Liver (tissue), 9 donors: Measurements from ENCODE around the gene DRD4. TPM values are rescaled to one million over a fixed set of nuclear protein-coding genes. Genes with fewer than 3 reads are reported as not detected.

Source experiments
- DNase-seq: peaks from one replicate; pipeline ENCODE4 v3.0.0-alpha.2; 2017; ENCODE audit warnings: low spot score
- H3K27ac ChIP-seq, 2 donors: one replicate each; pipeline ENCODE4 v1.7.0; 2013; ENCODE audit warnings: inconsistent platforms in 2 of 2, low read length in 2 of 2, control low read depth in 1 of 2, low read depth in 1 of 2, mild to moderate bottlenecking in 1 of 2
- H3K27me3 ChIP-seq, 4 donors: one replicate each; pipeline versions ENCODE4 v1.6.1 to v1.7.0; 2013; ENCODE audit warnings: low read length in 3 of 4, inconsistent platforms in 1 of 4, mild to moderate bottlenecking in 1 of 4, moderate library complexity in 1 of 4; ENCODE audit not compliant: control insufficient read depth in 4 of 4, insufficient read depth in 4 of 4
- H3K36me3 ChIP-seq, 4 donors: one replicate each; pipeline versions ENCODE4 v1.6.1 to v1.7.0; 2013; ENCODE audit warnings: low read length in 3 of 4, mild to moderate bottlenecking in 3 of 4, low read depth in 1 of 4, moderate library complexity in 1 of 4; ENCODE audit not compliant: control insufficient read depth in 4 of 4, insufficient read depth in 3 of 4
- H3K4me1 ChIP-seq, 4 donors: one replicate each; pipeline versions ENCODE4 v1.6.1 to v1.7.0; 2013; ENCODE audit warnings: low read length in 3 of 4, mild to moderate bottlenecking in 3 of 4, moderate library complexity in 1 of 4; ENCODE audit not compliant: control insufficient read depth in 4 of 4, insufficient read depth in 4 of 4
- H3K4me3 ChIP-seq, 3 donors: one replicate each; pipeline versions ENCODE4 v1.6.1 to v1.7.0; 2013; ENCODE audit warnings: low read length in 3 of 3, control low read depth in 1 of 3, low read depth in 1 of 3, mild to moderate bottlenecking in 1 of 3
- H3K9ac ChIP-seq, 2 donors: one replicate each; pipeline ENCODE4 v1.7.0; 2013; ENCODE audit warnings: low read length in 2 of 2, mild to moderate bottlenecking in 2 of 2, moderate library complexity in 2 of 2, control low read depth in 1 of 2, low read depth in 1 of 2
- H3K9me3 ChIP-seq, 4 donors: one replicate each; pipeline versions ENCODE4 v1.6.1 to v1.7.0; 2013; ENCODE audit warnings: low read length in 3 of 4; ENCODE audit not compliant: control insufficient read depth in 4 of 4
- CTCF ChIP-seq: fragments of 150-350 bp; IDR thresholded peaks from 2 replicates; pipeline ENCODE4 v1.5.1; 2017; ENCODE audit warnings: improper control_type of control experiment, low read depth, low read length; ENCODE audit not compliant: missing input control
- EGR1 ChIP-seq, 2 donors: IDR thresholded peaks; 2 replicates each; pipeline ENCODE4 v1.6.1; 2016 to 2018; ENCODE audit warnings: antibody characterized with exemption in 2 of 2, low read depth in 2 of 2
- FOXA1 ChIP-seq: IDR thresholded peaks from 2 replicates; pipeline ENCODE4 v1.6.1; 2016; ENCODE audit warnings: antibody characterized with exemption
- FOXA2 ChIP-seq: IDR thresholded peaks from 2 replicates; pipeline ENCODE4 v1.6.1; 2016; ENCODE audit warnings: antibody characterized with exemption
- GABPA ChIP-seq, 2 donors: IDR thresholded peaks in 1 of 2; conservative IDR thresholded peaks in 1 of 2; 2 replicates each; pipeline ENCODE4 v1.6.1; 2016; ENCODE audit warnings: antibody characterized with exemption in 2 of 2, mild to moderate bottlenecking in 1 of 2, moderate library complexity in 1 of 2
- HNF4A ChIP-seq, 2 donors: conservative IDR thresholded peaks; 2 replicates each; pipeline ENCODE4 v1.6.1; 2016; ENCODE audit warnings: antibody characterized with exemption in 2 of 2, mild to moderate bottlenecking in 2 of 2
- HNF4G ChIP-seq: IDR thresholded peaks from 2 replicates; pipeline ENCODE4 v1.6.1; 2016; ENCODE audit warnings: antibody characterized with exemption
- JUND ChIP-seq, 2 donors: IDR thresholded peaks; 2 replicates each; pipeline ENCODE4 v1.6.1; 2016; ENCODE audit warnings: antibody characterized with exemption in 2 of 2
- NR2F2 ChIP-seq: IDR thresholded peaks from 2 replicates; pipeline ENCODE4 v1.6.1; 2016; ENCODE audit warnings: antibody characterized with exemption
- RAD21 ChIP-seq, 2 donors: IDR thresholded peaks; 2 replicates each; pipeline ENCODE4 v1.6.1; 2016; ENCODE audit warnings: antibody characterized with exemption in 2 of 2, mild to moderate bottlenecking in 2 of 2
- REST ChIP-seq: IDR thresholded peaks from 2 replicates; pipeline ENCODE4 v1.6.1; 2016; ENCODE audit warnings: antibody characterized with exemption, mild to moderate bottlenecking
- RXRA ChIP-seq, 2 donors: IDR thresholded peaks; 2 replicates each; pipeline ENCODE4 v1.6.1; 2017 to 2018; ENCODE audit warnings: antibody characterized with exemption in 2 of 2, mild to moderate bottlenecking in 1 of 2
- SP1 ChIP-seq: IDR thresholded peaks from 2 replicates; pipeline ENCODE4 v1.6.1; 2018; ENCODE audit warnings: antibody characterized with exemption, mild to moderate bottlenecking
- TAF1 ChIP-seq: conservative IDR thresholded peaks from 2 replicates; pipeline ENCODE4 v1.6.1; 2016; ENCODE audit warnings: antibody characterized with exemption, mild to moderate bottlenecking
- YY1 ChIP-seq: IDR thresholded peaks from 2 replicates; pipeline ENCODE4 v1.6.1; 2016; ENCODE audit warnings: antibody characterized with exemption, mild to moderate bottlenecking
- ZBTB33 ChIP-seq: IDR thresholded peaks from 2 replicates; pipeline ENCODE4 v1.6.1; 2016; ENCODE audit warnings: antibody characterized with exemption
- WGBS: extraction: QIAGEN DNeasy Blood & Tissue Kit; methylation state at CpG from one replicate; pipeline ENCODE4 v1.1.7; 2013; 5-methylcytosine and 5-hydroxymethylcytosine counted together
- polyA plus RNA-seq, 2 donors: library from polyadenylated mRNA; stranded (reverse) in 1 of 2; unstranded in 1 of 2; fragments of 200-250 nt in 1 of 2; fragments of >200 nt in 1 of 2; fragmentation: Nextera tagmentation in 1 of 2; extraction: Ambion mirVana in 1 of 2; gene quantifications; one replicate each; pipeline versions ENCODE4 v1.2.1 to v1.2.3, GENCODE V29; 2013 to 2015
- total RNA-seq, 2 donors: library from RNA; depleted of rRNA; stranded (reverse); fragments of >200 nt; gene quantifications; one replicate each; pipeline ENCODE4 v1.2.3, GENCODE V29; 2014
- TF ChIP-seq, protein P1 (sequence below): IDR thresholded peaks from 2 replicates; pipeline ENCODE4 v1.6.1; 2016; ENCODE audit warnings: antibody characterized with exemption
- TF ChIP-seq, protein P2 (sequence below): IDR thresholded peaks from 2 replicates; pipeline ENCODE4 v1.6.1; 2016; ENCODE audit warnings: antibody characterized with exemption
- donor health status: healthy.
- donor health status: healthy.
- donor health status: healthy.
- donor health status: healthy.
- donor health status: healthy.

Gene DRD4
- total and polyA plus RNA-seq, 4 donors = not detected

- peak overlapping the region; percentile 68 to 91 (median 70) for H3K4me3 ChIP-seq
- peaks cover 3 to 24% (median 11%) of the 10 kb centered on the region in 4 donors for H3K36me3 ChIP-seq
- WGBS = 24% methylated on average over 68 of the region's 68 CpGs
- H3K9ac ChIP-seq = peak overlapping the region; percentile 51 to 96
- H3K9me3 ChIP-seq = no peaks in the 10 kb centered on the region
- no peaks in the 10 kb centered on the region for H3K27me3 ChIP-seq
- peak overlapping the region; percentile 80 to 98 for H3K27ac ChIP-seq
- no peak for TF ChIP-seq GABPA (IDR thresholded peaks at IDR 0.05 in 1 of 2, conservative IDR thresholded peaks at IDR 0.05 in 1 of 2)
- no peak for TF ChIP-seq ZBTB33
- no peak for TF ChIP-seq NR2F2
- no peak for TF ChIP-seq EGR1 (IDR thresholded peaks at IDR 0.05; ENCODE audit: low read depth in 2 of 2)
- peak in 1 of 2 donors; percentile 29 for TF ChIP-seq RAD21 (IDR thresholded peaks at IDR 0.05)
- no peak for TF ChIP-seq FOXA2
- TF ChIP-seq, protein P1, sequence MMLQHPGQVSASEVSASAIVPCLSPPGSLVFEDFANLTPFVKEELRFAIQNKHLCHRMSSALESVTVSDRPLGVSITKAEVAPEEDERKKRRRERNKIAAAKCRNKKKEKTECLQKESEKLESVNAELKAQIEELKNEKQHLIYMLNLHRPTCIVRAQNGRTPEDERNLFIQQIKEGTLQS = no peak
- no peak for TF ChIP-seq JUND (IDR thresholded peaks at IDR 0.05)
- TF ChIP-seq CTCF = no peak
- TF ChIP-seq YY1 = no peak
- TF ChIP-seq, protein P2, sequence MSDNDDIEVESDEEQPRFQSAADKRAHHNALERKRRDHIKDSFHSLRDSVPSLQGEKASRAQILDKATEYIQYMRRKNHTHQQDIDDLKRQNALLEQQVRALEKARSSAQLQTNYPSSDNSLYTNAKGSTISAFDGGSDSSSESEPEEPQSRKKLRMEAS = peak; percentile 26
- TF ChIP-seq TAF1 = no peak
- TF ChIP-seq RXRA (IDR thresholded peaks at IDR 0.05) = peak; percentile 81 to 83
- no peak for TF ChIP-seq HNF4G
- peak; percentile 79 for TF ChIP-seq SP1
- TF ChIP-seq REST = no peak
- TF ChIP-seq FOXA1 = no peak
- peak; percentile 32 to 54 for TF ChIP-seq HNF4A (conservative IDR thresholded peaks at IDR 0.05)
- H3K4me1 ChIP-seq = peaks cover 20 to 66% (median 56%) of the 10 kb centered on the region in 4 donors
- no peak for DNase-seq
These were observed 22.2 kb upstream of the DRD4 start for GRCh38 chr11:614623-615503.
